Liver (tissue), 9 donors: ENCODE data around the gene DCTPP1. TPM values are rescaled to one million over a fixed set of nuclear protein-coding genes. Genes with fewer than 3 reads are reported as not detected.

Experiments used
- DNase-seq: peaks from one replicate; pipeline ENCODE4 v3.0.0-alpha.2; 2017; ENCODE audit warnings: low spot score
- H3K27ac ChIP-seq, 2 donors: one replicate each; pipeline ENCODE4 v1.7.0; 2013; ENCODE audit warnings: inconsistent platforms in 2 of 2, low read length in 2 of 2, control low read depth in 1 of 2, low read depth in 1 of 2, mild to moderate bottlenecking in 1 of 2
- H3K27me3 ChIP-seq, 4 donors: one replicate each; pipeline versions ENCODE4 v1.6.1 to v1.7.0; 2013; ENCODE audit warnings: low read length in 3 of 4, inconsistent platforms in 1 of 4, mild to moderate bottlenecking in 1 of 4, moderate library complexity in 1 of 4; ENCODE audit not compliant: control insufficient read depth in 4 of 4, insufficient read depth in 4 of 4
- H3K36me3 ChIP-seq, 4 donors: one replicate each; pipeline versions ENCODE4 v1.6.1 to v1.7.0; 2013; ENCODE audit warnings: low read length in 3 of 4, mild to moderate bottlenecking in 3 of 4, low read depth in 1 of 4, moderate library complexity in 1 of 4; ENCODE audit not compliant: control insufficient read depth in 4 of 4, insufficient read depth in 3 of 4
- H3K4me1 ChIP-seq, 4 donors: one replicate each; pipeline versions ENCODE4 v1.6.1 to v1.7.0; 2013; ENCODE audit warnings: low read length in 3 of 4, mild to moderate bottlenecking in 3 of 4, moderate library complexity in 1 of 4; ENCODE audit not compliant: control insufficient read depth in 4 of 4, insufficient read depth in 4 of 4
- H3K4me3 ChIP-seq, 3 donors: one replicate each; pipeline versions ENCODE4 v1.6.1 to v1.7.0; 2013; ENCODE audit warnings: low read length in 3 of 3, control low read depth in 1 of 3, low read depth in 1 of 3, mild to moderate bottlenecking in 1 of 3
- H3K9ac ChIP-seq, 2 donors: one replicate each; pipeline ENCODE4 v1.7.0; 2013; ENCODE audit warnings: low read length in 2 of 2, mild to moderate bottlenecking in 2 of 2, moderate library complexity in 2 of 2, control low read depth in 1 of 2, low read depth in 1 of 2
- H3K9me3 ChIP-seq, 4 donors: one replicate each; pipeline versions ENCODE4 v1.6.1 to v1.7.0; 2013; ENCODE audit warnings: low read length in 3 of 4; ENCODE audit not compliant: control insufficient read depth in 4 of 4
- ATF3 ChIP-seq: IDR thresholded peaks from 2 replicates; pipeline ENCODE4 v1.6.1; 2016; ENCODE audit warnings: antibody characterized with exemption
- EGR1 ChIP-seq, 2 donors: IDR thresholded peaks; 2 replicates each; pipeline ENCODE4 v1.6.1; 2016 to 2018; ENCODE audit warnings: antibody characterized with exemption in 2 of 2, low read depth in 2 of 2
- FOXA1 ChIP-seq: IDR thresholded peaks from 2 replicates; pipeline ENCODE4 v1.6.1; 2016; ENCODE audit warnings: antibody characterized with exemption
- FOXA2 ChIP-seq: IDR thresholded peaks from 2 replicates; pipeline ENCODE4 v1.6.1; 2016; ENCODE audit warnings: antibody characterized with exemption
- HNF4A ChIP-seq, 2 donors: conservative IDR thresholded peaks; 2 replicates each; pipeline ENCODE4 v1.6.1; 2016; ENCODE audit warnings: antibody characterized with exemption in 2 of 2, mild to moderate bottlenecking in 2 of 2
- HNF4G ChIP-seq: IDR thresholded peaks from 2 replicates; pipeline ENCODE4 v1.6.1; 2016; ENCODE audit warnings: antibody characterized with exemption
- MAX ChIP-seq: IDR thresholded peaks from 2 replicates; pipeline ENCODE4 v1.6.1; 2016; ENCODE audit warnings: antibody characterized with exemption
- RAD21 ChIP-seq, 2 donors: IDR thresholded peaks; 2 replicates each; pipeline ENCODE4 v1.6.1; 2016; ENCODE audit warnings: antibody characterized with exemption in 2 of 2, mild to moderate bottlenecking in 2 of 2
- REST ChIP-seq: IDR thresholded peaks from 2 replicates; pipeline ENCODE4 v1.6.1; 2016; ENCODE audit warnings: antibody characterized with exemption, mild to moderate bottlenecking
- SP1 ChIP-seq: IDR thresholded peaks from 2 replicates; pipeline ENCODE4 v1.6.1; 2018; ENCODE audit warnings: antibody characterized with exemption, mild to moderate bottlenecking
- YY1 ChIP-seq: IDR thresholded peaks from 2 replicates; pipeline ENCODE4 v1.6.1; 2016; ENCODE audit warnings: antibody characterized with exemption, mild to moderate bottlenecking
- ZBTB33 ChIP-seq: IDR thresholded peaks from 2 replicates; pipeline ENCODE4 v1.6.1; 2016; ENCODE audit warnings: antibody characterized with exemption
- WGBS: extraction: QIAGEN DNeasy Blood & Tissue Kit; methylation state at CpG from one replicate; pipeline ENCODE4 v1.1.7; 2013; 5-methylcytosine and 5-hydroxymethylcytosine counted together
- polyA plus RNA-seq, 2 donors: library from polyadenylated mRNA; stranded (reverse) in 1 of 2; unstranded in 1 of 2; fragments of 200-250 nt in 1 of 2; fragments of >200 nt in 1 of 2; fragmentation: Nextera tagmentation in 1 of 2; extraction: Ambion mirVana in 1 of 2; gene quantifications; one replicate each; pipeline versions ENCODE4 v1.2.1 to v1.2.3, GENCODE V29; 2013 to 2015
- total RNA-seq, 2 donors: library from RNA; depleted of rRNA; stranded (reverse); fragments of >200 nt; gene quantifications; one replicate each; pipeline ENCODE4 v1.2.3, GENCODE V29; 2014
- donor health status: healthy.
- donor health status: healthy.
- donor health status: healthy.
- donor health status: healthy.
- donor health status: healthy.

Gene DCTPP1
- total and polyA plus RNA-seq, 4 donors: 6.0 to 18.8 (median 15.0) TPM

- H3K4me1 ChIP-seq: peaks cover 4 to 30% (median 18%) of the 10 kb centered on the region in 4 donors
- TF ChIP-seq ATF3 (no peak), MAX (no peak), EGR1 (IDR thresholded peaks at IDR 0.05; ENCODE audit: low read depth in 2 of 2) (no peak), ZBTB33 (no peak), FOXA1 (no peak), RAD21 (IDR thresholded peaks at IDR 0.05) (no peak), HNF4A (conservative IDR thresholded peaks at IDR 0.05) (no peak), SP1 (no peak), HNF4G (no peak), FOXA2 (no peak), REST (no peak)
- peak overlapping the region; percentile 92 to 98 for H3K9ac ChIP-seq
- no peak for DNase-seq
- peaks cover 0 to 2% (median 0%) of the 10 kb centered on the region in 4 donors for H3K36me3 ChIP-seq
- no peaks in the 10 kb centered on the region for H3K27me3 ChIP-seq
- WGBS: 12% methylated on average over 11 of the region's 11 CpGs
- peak overlapping the region; percentile 85 to 99 (median 86) for H3K4me3 ChIP-seq
- no peaks in the 10 kb centered on the region for H3K9me3 ChIP-seq
- H3K27ac ChIP-seq: peak overlapping the region; percentile 96 to 99
These were observed 15.2 kb upstream of the DCTPP1 start for GRCh38 chr16:30445149-30445407.

GRCh38 chr16:30444231-30445148 lies 14.7 kb upstream of the DCTPP1 start:
- no peak for DNase-seq
- Histone ChIP-seq H3K36me3 (peaks cover 0 to 2% (median 0%) of the 10 kb centered on the region in 4 donors), H3K4me1 (peaks cover 4 to 30% (median 18%) of the 10 kb centered on the region in 4 donors), H3K27ac (peak overlapping the region; percentile 96 to 99), H3K4me3 (peak overlapping the region; percentile 85 to 99 (median 86)), H3K9ac (peak overlapping the region; percentile 92 to 98), H3K27me3 (no peaks in the 10 kb centered on the region), H3K9me3 (no peaks in the 10 kb centered on the region)
- TF ChIP-seq YY1 (peak; percentile 97), MAX (no peak)
- 39% methylated on average over 29 of the region's 29 CpGs for WGBS
